Stimulated activated memory B cell treated with anti-CD40 and anti-IgM and Interleukin-4, amounts not matched to agents 10 μg/mL and 1 μg/mL and 100 μg/mL, for 72 hours (primary cell): ENCODE measurements around the gene RAB30.
"Not testable (repeated sequence)": the region's sequence is repeated elsewhere in the genome, so short reads cannot be mapped to it uniquely, and the experiment has no call there.

ENCODE experiments used
- ATAC-seq: fragments of 150-1000 bp; cut with Tn5 transposase; 2 replicates; pipeline ENCODE4 v1.10.0; 2021
- H3K27ac Mint-ChIP-seq: one replicate; pipeline ENCODE4 v1.8.0; 2022; ENCODE audit warnings: mild to moderate bottlenecking, mixed read lengths
- H3K27me3 Mint-ChIP-seq: one replicate; pipeline ENCODE4 v1.8.0; 2022; ENCODE audit warnings: mixed read lengths
- H3K36me3 Mint-ChIP-seq: one replicate; pipeline ENCODE4 v1.8.0; 2022; ENCODE audit warnings: mixed read lengths
- H3K4me1 Mint-ChIP-seq: one replicate; pipeline ENCODE4 v1.8.0; 2022; ENCODE audit warnings: mixed read lengths
- H3K4me3 Mint-ChIP-seq: one replicate; pipeline ENCODE4 v1.8.0; 2022; ENCODE audit warnings: mild to moderate bottlenecking, moderate library complexity, mixed read lengths
- H3K9me3 Mint-ChIP-seq: one replicate; pipeline ENCODE4 v1.8.0; 2022; ENCODE audit warnings: mixed read lengths

The RAB30 gene

DNA sequence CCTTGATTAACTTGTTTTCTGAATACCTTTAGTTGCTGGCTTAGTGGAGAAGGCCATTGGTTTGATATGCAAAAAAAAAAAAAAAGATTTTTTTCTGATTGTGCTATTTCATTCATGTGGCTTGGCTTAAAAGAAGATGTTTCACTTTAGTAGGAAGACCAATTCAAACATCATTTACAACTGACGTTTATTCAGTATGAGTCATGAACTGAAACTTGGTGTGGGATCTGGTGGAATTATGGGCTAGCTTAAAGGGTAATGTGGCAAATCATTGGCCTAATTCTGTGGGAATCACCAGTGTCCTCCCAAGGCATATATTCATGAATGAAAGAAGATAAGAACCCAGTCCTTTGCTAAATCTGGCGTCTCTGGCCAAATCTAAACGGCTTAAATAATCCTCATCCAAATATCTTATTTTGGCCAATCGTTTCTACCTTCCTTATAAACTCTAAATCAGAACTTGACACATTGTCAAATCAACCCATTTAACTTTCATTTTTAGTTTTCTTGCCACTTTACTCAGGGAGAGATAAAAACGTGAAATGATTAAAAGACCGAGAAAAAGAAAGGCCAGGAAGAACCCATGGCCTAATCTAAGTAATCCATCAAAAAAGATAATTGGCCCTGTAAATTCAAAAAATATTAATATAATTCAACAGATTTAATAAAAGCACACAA is 93.1 kb downstream of the RAB30 start:
- H3K9me3 Mint-ChIP-seq: no peaks in the 10 kb centered on the region
- H3K27me3 Mint-ChIP-seq: no peaks in the 10 kb centered on the region
- peak overlapping the region; percentile 33 for H3K4me3 Mint-ChIP-seq
- H3K27ac Mint-ChIP-seq: peak overlapping the region; percentile 42
- peaks cover 60% of the 10 kb centered on the region for H3K4me1 Mint-ChIP-seq
- H3K36me3 Mint-ChIP-seq: peaks cover 59% of the 10 kb centered on the region
- peak; percentile 73 for ATAC-seq

DNA sequence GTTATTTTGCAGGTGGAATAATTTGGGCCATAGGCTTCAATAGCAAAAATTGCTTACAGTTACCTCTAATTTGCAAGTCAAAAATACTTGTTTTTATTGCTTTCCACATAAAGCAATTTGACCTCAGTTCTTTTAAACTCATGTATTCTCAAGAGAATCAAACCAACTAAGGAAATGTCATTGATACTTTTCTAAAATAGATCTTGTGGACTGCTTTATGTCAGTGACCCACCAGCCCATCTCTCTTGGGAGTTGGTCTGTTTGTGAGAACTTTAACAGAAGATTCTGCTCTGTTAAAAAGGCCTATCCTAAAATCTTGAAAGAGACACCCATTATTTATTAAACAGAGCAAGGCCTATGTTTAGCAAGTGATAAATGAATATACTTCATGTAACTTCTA is 94.9 kb downstream of the RAB30 start:
- ATAC-seq: peak; percentile 57
- Mint-ChIP-seq H3K4me1 (peaks cover 75% of the 10 kb centered on the region), H3K36me3 (peaks cover 47% of the 10 kb centered on the region), H3K4me3 (no peak overlapping the region), H3K27me3 (no peaks in the 10 kb centered on the region), H3K27ac (peak overlapping the region; percentile 53), H3K9me3 (no peaks in the 10 kb centered on the region)

DNA sequence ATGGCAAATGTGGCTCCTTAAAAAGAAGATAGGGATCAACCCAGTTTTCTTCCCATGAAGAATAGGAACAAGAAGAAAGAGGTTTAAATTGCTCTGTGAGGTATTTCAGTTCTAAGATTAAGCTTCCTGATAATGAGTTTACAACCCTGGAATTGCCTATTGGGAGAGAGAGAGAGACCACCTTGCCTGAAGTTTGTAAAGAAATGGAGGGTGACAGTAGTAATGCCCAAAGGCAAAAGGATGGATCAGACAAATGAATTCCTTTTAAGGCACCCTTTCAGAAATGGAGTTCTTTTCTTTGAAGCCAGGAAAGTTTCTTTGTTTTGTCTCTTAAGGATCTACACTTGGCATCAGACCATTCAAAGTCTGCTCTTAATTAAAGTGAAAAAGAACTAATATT is 95.8 kb downstream of the RAB30 start:
- no peaks in the 10 kb centered on the region for H3K9me3 Mint-ChIP-seq
- no peak overlapping the region for H3K4me3 Mint-ChIP-seq
- peaks cover 39% of the 10 kb centered on the region for H3K36me3 Mint-ChIP-seq
- H3K4me1 Mint-ChIP-seq: peaks cover 75% of the 10 kb centered on the region
- no peaks in the 10 kb centered on the region for H3K27me3 Mint-ChIP-seq
- H3K27ac Mint-ChIP-seq: peak overlapping the region; percentile 53
- ATAC-seq: no peak

DNA sequence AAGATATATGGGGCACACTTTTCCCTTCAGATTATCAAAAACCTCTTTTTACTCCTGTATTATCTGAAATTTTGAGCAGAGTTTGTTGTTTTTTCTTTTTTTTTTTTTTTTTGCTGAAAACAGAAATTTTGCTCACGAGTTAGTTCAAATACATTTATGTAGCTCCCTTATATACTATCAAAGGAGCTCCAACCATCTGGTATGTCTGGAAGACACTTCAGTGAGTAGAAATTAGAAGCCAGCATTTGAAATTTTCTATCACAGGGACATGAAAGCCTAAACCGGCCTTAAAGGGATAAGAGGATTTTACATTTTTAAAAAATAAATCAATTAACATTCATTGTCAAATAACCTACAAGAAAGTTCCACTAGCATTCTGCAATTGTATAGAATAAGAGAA is 96.8 kb downstream of the RAB30 start:
- Mint-ChIP-seq H3K27ac (no peak overlapping the region), H3K9me3 (no peaks in the 10 kb centered on the region), H3K27me3 (no peaks in the 10 kb centered on the region), H3K4me1 (peaks cover 72% of the 10 kb centered on the region), H3K4me3 (no peak overlapping the region), H3K36me3 (peaks cover 33% of the 10 kb centered on the region)
- ATAC-seq: no peak

DNA sequence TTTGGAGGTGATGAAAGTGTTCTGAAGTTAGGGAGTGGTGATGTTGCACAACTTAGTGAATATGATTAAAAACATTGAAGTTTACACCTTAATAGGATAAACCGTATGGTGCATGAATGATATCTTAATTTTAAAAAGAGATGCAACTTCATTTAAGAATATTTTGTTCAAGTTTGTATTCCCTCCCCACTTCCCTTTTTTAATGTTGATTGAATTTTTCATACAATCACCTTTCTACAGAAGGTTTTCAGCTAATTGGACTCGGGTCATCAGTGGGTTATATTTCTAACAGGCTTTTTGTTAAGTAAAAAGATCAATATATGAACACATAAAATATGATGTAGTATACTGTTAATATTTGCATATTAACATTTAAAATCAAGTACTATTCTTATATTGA is 97.6 kb downstream of the RAB30 start:
- H3K4me3 Mint-ChIP-seq: no peak overlapping the region
- H3K9me3 Mint-ChIP-seq: no peaks in the 10 kb centered on the region
- H3K27me3 Mint-ChIP-seq: no peaks in the 10 kb centered on the region
- no peak for ATAC-seq
- peaks cover 27% of the 10 kb centered on the region for H3K36me3 Mint-ChIP-seq
- peaks cover 72% of the 10 kb centered on the region for H3K4me1 Mint-ChIP-seq
- H3K27ac Mint-ChIP-seq: no peak overlapping the region

DNA sequence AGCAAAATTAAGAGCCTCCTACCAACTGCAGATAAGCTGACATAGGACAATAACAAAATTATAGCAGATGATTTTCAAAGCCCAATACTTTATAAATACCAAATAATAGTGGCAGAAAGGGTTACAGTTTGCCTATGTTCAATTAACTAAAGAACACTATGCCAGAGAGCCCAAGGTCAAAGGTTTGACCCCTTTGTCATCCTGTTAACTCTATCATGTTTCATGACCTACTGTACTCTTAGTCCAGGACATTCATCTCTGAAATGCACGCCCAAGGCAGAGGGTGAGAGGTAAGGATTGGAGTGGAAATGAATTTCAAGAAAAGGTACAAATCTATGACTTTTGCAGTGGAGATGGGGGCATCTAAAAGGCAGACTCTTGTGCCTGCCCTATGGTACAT is 99.6 kb downstream of the RAB30 start:
- H3K27ac Mint-ChIP-seq: peak overlapping the region; percentile 53
- H3K4me1 Mint-ChIP-seq: peaks cover 60% of the 10 kb centered on the region
- peak overlapping the region; percentile 62 for H3K4me3 Mint-ChIP-seq
- H3K9me3 Mint-ChIP-seq: peaks cover 4% of the 10 kb centered on the region
- peaks cover 15% of the 10 kb centered on the region for H3K36me3 Mint-ChIP-seq
- no peak for ATAC-seq
- no peaks in the 10 kb centered on the region for H3K27me3 Mint-ChIP-seq

DNA sequence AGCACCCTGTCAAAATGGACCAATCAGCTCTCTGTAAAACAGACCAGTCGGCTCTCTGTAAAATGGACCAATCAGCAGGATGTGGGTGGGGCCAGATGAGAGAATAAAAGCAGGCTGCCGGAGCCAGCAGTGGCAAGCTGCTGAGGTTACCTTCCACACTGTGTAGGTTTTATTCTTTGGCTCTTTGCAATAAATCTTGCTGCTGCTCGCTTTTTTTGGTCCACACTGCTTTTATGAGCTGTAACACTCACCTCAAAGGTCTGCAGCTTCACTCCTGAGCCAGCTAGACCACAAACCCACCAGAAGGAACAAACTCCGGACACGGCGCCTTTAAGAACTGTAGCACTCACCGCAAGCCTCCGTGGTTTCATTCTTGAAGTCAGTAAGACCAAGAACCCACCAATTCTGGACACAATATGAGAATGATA is 100.2 kb downstream of the RAB30 start:
- peak; percentile 68 for ATAC-seq
- H3K4me3 Mint-ChIP-seq: peak overlapping the region; percentile 62
- H3K36me3 Mint-ChIP-seq: peaks cover 14% of the 10 kb centered on the region
- peak overlapping the region; percentile 53 for H3K27ac Mint-ChIP-seq
- not testable (repeated sequence) for H3K9me3 Mint-ChIP-seq, H3K27me3 Mint-ChIP-seq
- H3K4me1 Mint-ChIP-seq: peaks cover 54% of the 10 kb centered on the region

DNA sequence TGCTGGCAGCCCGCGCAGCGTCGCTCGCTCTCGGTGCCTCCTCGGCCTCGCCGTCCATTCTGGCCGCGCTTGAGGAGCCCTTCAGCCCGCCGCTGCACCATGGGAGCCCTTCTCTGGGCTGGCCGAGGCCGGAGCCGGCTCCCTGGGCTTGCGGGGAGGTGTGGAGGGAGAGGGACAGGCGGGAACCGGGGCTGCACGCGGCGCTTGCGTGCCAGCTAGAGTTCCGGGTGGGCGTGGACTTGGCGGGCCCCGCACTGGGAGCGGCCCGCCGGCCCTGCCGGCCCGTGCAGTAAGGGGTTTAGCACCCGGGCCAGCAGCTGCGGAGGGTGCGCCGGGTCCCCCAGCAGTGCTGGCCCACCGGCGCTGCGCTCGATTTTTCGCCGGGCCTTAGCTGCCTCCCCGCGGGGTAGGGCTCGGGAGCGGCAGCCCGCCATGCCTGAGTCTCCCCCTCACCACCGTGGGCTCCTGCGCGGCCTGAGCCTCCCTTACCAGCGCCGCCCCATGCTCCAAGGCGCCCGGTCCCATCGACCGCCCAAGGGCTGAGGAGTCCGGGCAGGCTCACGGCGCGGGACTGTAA is 101.1 kb downstream of the RAB30 start:
- not testable (repeated sequence) for H3K27me3 Mint-ChIP-seq, ATAC-seq, H3K36me3 Mint-ChIP-seq, H3K4me3 Mint-ChIP-seq, H3K9me3 Mint-ChIP-seq
- peak overlapping the region; percentile 36 for H3K27ac Mint-ChIP-seq
- H3K4me1 Mint-ChIP-seq: peaks cover 45% of the 10 kb centered on the region

DNA sequence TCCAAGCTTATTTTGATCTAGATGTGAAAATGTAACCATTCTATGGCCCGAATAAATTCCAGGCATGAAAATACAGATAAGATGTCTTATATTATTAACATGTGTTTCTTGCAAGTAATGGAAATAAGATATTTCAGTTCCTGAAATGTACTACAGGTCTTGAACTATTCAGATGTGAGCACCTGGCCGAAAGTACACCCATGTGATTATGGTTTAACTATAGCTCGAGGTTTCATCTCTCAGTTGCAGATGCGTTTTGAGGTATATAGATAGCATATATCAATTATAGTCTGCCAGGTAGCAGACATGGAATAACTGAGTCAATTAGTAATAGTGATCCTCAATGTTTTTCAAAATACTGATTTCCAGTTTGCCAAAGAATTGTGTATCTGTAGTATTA is 101.9 kb downstream of the RAB30 start:
- H3K36me3 Mint-ChIP-seq: peaks cover 10% of the 10 kb centered on the region
- peak; percentile 91 for ATAC-seq
- peaks cover 4% of the 10 kb centered on the region for H3K9me3 Mint-ChIP-seq
- peaks cover 43% of the 10 kb centered on the region for H3K4me1 Mint-ChIP-seq
- no peak overlapping the region for H3K4me3 Mint-ChIP-seq
- H3K27me3 Mint-ChIP-seq: no peaks in the 10 kb centered on the region
- peak overlapping the region; percentile 36 for H3K27ac Mint-ChIP-seq

DNA sequence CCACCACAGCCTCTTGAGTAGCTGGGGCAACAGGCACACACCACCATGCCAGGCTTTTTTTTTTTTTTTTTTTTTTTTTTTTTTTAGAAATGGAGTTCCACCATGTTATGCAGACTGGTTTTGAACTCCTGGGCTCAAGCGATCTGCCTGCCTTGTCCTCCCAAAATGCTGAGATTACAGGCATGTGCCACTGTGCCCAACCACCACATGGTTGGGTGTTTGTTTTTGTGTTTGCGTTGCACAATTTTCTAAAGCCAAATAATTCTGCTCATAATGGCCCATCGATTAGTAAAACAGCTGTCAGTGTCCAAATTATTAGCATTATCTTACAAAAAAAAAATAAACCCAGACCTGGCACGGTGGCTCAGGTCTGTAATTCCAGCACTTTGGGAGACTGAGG is 104.3 kb downstream of the RAB30 start:
- H3K4me3 Mint-ChIP-seq: no peak overlapping the region
- H3K9me3 Mint-ChIP-seq: peaks cover 6% of the 10 kb centered on the region
- no peak for ATAC-seq
- no peak overlapping the region for H3K27ac Mint-ChIP-seq
- peaks cover 9% of the 10 kb centered on the region for H3K36me3 Mint-ChIP-seq
- peaks cover 34% of the 10 kb centered on the region for H3K4me1 Mint-ChIP-seq
- no peaks in the 10 kb centered on the region for H3K27me3 Mint-ChIP-seq

DNA sequence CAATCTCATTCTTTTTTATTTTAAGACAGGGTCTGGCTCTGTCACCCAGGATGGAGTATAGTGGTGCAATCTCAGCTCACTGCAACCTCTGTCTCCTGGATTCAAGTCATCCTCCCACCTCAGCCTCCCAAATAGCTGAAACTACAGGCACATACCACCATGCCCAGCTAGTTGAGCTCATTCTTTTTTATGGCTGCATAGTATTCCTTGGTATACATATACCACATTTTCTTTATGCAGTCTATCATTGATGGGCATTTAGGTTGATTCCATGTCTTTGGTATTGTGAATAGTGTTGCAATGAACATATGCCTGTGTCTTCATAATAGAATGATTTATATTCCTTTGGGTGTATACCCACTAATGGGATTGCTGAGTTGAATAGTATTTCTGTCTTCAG is 109.7 kb downstream of the RAB30 start:
- H3K27ac Mint-ChIP-seq, ATAC-seq, H3K27me3 Mint-ChIP-seq, H3K9me3 Mint-ChIP-seq, H3K4me3 Mint-ChIP-seq, H3K36me3 Mint-ChIP-seq: not testable (repeated sequence)
- peaks cover 29% of the 10 kb centered on the region for H3K4me1 Mint-ChIP-seq

DNA sequence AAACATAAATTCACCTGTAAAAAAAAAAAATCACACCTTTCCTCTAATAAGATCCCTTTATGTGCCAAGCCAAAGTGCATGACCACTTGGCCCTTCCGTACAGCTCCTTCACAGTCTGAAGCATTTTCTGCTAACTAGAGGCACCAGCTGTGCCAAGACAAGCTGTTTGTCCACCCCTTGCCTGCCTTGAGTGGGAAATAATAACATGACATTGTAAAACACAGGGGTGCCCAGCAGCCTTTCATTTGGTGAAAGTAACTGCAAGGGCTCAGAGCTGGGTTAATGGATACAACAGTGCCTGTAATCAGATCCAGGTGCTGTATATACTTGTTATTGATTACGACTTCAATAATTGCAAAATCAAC is 110.9 kb downstream of the RAB30 start:
- peak overlapping the region; percentile 70 for H3K27ac Mint-ChIP-seq
- H3K4me1 Mint-ChIP-seq: peaks cover 42% of the 10 kb centered on the region
- no peaks in the 10 kb centered on the region for H3K27me3 Mint-ChIP-seq
- peaks cover 12% of the 10 kb centered on the region for H3K36me3 Mint-ChIP-seq
- peak overlapping the region; percentile 46 for H3K4me3 Mint-ChIP-seq
- ATAC-seq: no peak
- H3K9me3 Mint-ChIP-seq: peaks cover 6% of the 10 kb centered on the region

DNA sequence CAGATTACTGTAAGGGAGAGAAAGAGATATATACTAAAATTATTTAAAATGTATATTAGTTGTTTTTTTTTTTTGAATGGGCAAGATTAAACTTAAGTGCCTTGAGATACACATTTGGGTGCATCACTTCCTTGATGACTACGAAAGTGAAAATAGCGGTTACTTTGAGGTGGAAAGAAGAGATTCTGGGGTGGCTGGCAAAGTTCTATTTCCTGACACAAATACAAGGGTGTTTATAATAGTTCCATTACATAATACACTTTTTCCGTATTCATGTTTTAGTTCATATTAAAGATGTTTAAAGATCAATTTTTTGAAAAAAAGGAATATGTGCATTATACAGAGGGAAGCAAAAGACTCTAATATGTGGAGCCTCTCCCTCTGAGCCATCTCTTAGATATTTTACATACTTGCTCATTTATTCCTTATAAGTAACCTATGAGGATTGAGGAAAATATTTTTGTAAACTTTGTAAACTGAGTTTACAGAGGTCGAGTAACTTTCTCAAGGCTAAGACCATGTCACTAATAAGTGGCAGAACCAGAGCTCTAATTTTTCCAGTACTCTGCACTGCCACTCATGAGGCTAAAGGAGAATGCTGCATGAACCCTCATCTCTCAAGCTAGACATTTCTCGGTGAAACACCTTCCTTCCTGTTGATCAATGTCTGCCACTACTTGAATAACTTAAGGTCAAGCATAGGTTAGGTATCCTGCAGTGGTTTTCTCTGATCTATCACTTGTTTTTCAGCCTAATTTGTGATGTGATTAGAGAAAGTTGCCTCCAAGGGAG is 111.5 kb downstream of the RAB30 start:
- Mint-ChIP-seq H3K4me1 (peaks cover 48% of the 10 kb centered on the region), H3K9me3 (peaks cover 6% of the 10 kb centered on the region), H3K27me3 (no peaks in the 10 kb centered on the region), H3K27ac (peak overlapping the region; percentile 70), H3K4me3 (peak overlapping the region; percentile 46), H3K36me3 (peaks cover 16% of the 10 kb centered on the region)
- ATAC-seq: peak; percentile 84

DNA sequence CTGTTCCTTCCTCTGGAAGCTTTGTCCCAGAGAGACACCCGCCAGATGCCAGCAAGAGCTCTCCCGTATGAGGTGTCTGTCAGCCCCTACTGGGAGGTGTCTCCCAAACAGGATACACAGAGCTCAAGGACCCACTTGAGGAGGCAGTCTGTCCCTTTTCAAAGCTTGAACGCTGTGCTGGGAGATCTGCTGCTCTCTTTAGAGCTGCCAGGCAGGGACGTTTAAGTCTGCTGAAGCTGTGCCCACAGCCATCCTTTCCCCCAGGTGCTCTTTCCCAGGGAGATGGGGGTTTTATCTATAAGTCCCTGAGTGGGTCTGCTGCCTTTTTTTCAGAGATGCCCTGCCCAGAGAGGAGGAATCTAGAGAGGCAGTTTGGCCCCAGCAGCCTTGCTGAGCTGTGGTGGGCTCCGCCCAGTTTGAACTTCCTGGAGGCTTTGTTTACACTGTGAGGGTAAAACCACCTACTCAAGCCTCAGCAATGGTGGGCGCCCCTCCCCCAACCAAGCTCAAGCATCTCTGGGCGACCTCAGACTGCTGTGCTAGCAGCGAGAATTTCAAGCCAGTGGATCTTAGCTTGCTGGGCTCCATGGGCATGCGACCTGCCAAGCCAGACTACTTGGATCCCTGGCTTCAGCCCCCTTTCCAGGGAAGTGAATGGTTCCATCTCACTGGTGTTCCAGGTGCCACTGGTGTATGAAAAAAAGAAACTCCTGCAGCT is 115.8 kb downstream of the RAB30 start:
- H3K4me3 Mint-ChIP-seq, H3K27me3 Mint-ChIP-seq: not testable (repeated sequence)
- peaks cover 42% of the 10 kb centered on the region for H3K4me1 Mint-ChIP-seq
- peak overlapping the region; percentile 48 for H3K27ac Mint-ChIP-seq
- H3K9me3 Mint-ChIP-seq: peaks cover 21% of the 10 kb centered on the region
- ATAC-seq: peak; percentile 43
- H3K36me3 Mint-ChIP-seq: peaks cover 33% of the 10 kb centered on the region

DNA sequence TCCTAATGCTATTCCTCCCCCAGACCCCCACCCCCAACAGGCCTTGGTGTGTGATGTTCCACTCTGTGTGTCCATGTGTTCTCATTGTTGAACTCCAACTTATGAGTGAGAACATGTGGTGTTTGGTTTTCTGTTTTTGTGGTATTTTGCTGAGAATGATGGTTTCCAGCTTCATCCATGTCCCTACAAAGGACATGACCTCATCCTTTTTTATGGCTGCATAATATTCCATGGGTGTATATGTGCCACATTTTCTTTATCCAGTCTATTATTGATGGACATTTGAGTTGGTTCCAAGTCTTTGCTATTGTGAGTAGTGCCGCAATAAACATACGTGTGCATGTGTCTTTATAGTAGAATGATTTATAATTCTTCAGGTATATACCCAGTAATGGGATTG is 121.2 kb downstream of the RAB30 start:
- H3K4me1 Mint-ChIP-seq, H3K27me3 Mint-ChIP-seq, H3K4me3 Mint-ChIP-seq: not testable (repeated sequence)

More for the DNA sequence above, 121.2 kb downstream of the RAB30 start:
- ATAC-seq, H3K27ac Mint-ChIP-seq: not testable (repeated sequence)
- Mint-ChIP-seq H3K9me3 (peaks cover 17% of the 10 kb centered on the region), H3K36me3 (peaks cover 25% of the 10 kb centered on the region)
